ENCODE results near the gene CLRN3. TPM values are rescaled to one million over a fixed set of nuclear protein-coding genes. Genes with fewer than 3 reads are reported as not detected.

CLRN3 gene
- total and polyA plus RNA-seq, 8 donors: 0.18 to 0.84 (median 0.50) TPM; not detected in 2

DNA sequence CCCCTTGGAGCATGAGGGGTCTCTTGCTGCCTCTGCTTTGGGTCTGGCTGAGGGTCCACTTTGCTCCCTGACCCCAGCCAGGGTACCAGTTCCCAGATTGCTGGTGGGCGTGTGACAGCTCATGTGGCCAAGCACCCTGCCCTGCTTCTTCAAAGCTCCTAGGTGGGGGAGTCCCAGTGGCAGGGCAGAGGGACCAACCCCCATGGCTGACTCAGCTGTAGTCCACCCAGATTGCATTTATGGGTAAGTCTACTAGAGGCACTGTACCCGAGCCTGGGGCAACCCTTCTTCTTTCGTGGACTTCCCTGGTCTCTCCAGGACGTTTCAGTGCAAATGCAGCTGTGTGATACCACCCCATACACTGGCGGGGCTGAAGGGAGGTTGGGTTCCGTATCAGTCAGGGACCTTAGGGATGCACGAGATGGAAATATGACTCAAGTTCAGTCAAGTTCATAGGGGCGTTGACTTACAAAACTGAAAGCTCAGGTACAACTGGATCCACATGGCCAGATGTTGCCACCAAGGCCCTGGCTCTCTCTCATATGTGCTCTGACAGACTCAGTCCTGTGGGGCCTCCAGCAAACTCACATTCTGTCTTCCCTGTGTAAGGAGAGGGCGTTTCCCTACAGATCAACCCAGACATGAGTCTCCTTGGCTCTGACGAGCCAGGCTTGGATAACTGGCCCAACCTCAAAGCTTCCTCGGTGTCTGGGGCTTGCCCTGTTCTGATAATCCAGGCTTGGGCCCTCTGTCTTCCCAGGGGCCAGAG is 27.7 kb upstream of the CLRN3 start:
- Histone ChIP-seq H3K27ac (peak overlapping the region in 1 of 4 donors; percentile 44), H3K4me3 (no peak overlapping the region), H3K9me3 (no peaks in the 10 kb centered on the region), H3K27me3 (no peaks in the 10 kb centered on the region), H3K4me1 (no peaks in the 10 kb centered on the region), H3K36me3 (no peaks in the 10 kb centered on the region)
- WGBS, 2 donors: 70 to 75% methylated on average over 11 of the region's 11 CpGs
- FAIRE-seq (no peak), DNase-seq (no peak), ATAC-seq (no peak)
- intact Hi-C loops (cut with DNase I): no loop called here
- TF ChIP-seq, protein P1, sequence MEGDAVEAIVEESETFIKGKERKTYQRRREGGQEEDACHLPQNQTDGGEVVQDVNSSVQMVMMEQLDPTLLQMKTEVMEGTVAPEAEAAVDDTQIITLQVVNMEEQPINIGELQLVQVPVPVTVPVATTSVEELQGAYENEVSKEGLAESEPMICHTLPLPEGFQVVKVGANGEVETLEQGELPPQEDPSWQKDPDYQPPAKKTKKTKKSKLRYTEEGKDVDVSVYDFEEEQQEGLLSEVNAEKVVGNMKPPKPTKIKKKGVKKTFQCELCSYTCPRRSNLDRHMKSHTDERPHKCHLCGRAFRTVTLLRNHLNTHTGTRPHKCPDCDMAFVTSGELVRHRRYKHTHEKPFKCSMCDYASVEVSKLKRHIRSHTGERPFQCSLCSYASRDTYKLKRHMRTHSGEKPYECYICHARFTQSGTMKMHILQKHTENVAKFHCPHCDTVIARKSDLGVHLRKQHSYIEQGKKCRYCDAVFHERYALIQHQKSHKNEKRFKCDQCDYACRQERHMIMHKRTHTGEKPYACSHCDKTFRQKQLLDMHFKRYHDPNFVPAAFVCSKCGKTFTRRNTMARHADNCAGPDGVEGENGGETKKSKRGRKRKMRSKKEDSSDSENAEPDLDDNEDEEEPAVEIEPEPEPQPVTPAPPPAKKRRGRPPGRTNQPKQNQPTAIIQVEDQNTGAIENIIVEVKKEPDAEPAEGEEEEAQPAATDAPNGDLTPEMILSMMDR (IDR thresholded peaks at IDR 0.05): no peak

DNA sequence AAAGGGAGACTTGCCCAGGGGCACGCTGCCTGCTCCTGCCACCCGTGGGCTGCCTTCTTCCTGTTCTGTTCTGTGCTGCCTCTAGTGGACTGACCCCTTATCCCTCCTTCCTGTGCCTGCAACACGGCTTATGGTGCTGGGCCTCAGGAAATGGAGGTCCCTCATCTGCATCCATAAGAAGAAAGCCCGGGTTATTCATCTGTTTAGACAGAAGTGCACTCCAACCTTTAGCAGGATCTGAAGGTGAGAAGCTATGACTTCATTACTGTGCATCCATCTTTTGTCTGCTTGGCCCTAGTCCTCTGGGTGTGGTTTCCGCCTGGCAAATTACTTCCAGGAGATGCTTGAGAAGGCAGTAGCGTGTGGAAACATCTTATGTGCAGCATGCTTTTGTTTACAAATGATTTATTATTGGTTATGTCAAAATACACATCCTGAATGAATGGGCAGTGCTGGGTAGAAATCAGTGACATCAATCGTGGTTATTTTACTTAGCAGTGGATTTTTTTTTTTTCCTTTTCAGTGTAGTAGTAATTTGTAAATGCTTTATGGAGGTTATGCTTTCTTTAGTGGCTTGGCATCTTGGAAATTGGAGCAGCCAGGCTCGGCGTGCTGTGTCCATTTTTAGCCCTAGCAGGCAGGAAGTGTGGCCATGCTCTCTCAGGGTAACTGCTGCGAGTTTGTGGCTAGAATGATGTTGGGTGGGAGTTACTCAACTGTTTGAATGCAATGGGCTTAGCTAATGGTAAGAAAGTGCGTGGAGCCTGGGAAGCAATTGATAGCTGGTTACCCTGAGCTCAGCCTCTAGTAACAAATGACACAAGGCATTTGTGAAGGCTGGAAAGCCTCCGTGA is 26.9 kb upstream of the CLRN3 start:
- FAIRE-seq (no peak), DNase-seq (no peak), ATAC-seq (peak in 3 of 4 donors; percentile 26 to 39 (median 32))
- peak overlapping the region in 1 of 4 donors; percentile 44 for H3K27ac ChIP-seq
- intact Hi-C loops (cut with DNase I): no loop called here
- no peaks in the 10 kb centered on the region for H3K36me3 ChIP-seq
- TF ChIP-seq, protein P1 (IDR thresholded peaks at IDR 0.05): no peak
- no peaks in the 10 kb centered on the region for H3K9me3 ChIP-seq
- H3K27me3 ChIP-seq: no peaks in the 10 kb centered on the region
- no peaks in the 10 kb centered on the region for H3K4me1 ChIP-seq
- 51 to 54% methylated on average over 12 of the region's 12 CpGs for WGBS, 2 donors
- no peak overlapping the region for H3K4me3 ChIP-seq

DNA sequence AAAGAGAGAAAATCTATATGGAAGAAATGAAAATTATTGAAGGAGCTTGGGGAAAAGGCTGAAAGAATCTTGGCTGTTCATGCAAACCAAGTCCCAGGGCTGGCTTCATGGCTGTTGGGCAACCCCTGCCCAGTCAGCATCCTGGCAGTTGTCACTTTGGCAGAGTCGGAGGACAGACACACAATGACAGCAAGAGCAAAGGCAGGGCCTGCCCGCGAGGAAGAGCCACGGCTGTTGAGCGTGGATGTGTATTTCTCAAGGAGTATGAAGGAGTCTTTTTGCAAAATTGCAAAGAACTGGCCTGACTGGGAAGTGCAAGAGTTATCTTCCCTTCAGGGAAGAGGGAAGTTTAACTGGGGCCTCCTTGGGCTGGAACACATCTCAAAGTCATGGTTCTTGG is 25.8 kb upstream of the CLRN3 start:
- ATAC-seq: peak in 1 of 4 donors; percentile 40
- H3K36me3 ChIP-seq: no peaks in the 10 kb centered on the region
- H3K27ac ChIP-seq: no peak overlapping the region
- WGBS, 2 donors: 81 to 84% methylated on average over 5 of the region's 5 CpGs
- no peaks in the 10 kb centered on the region for H3K4me1 ChIP-seq
- intact Hi-C loops (cut with DNase I): no loop called here
- no peaks in the 10 kb centered on the region for H3K9me3 ChIP-seq
- TF ChIP-seq, protein P1 (IDR thresholded peaks at IDR 0.05): no peak
- FAIRE-seq: no peak
- no peak overlapping the region for H3K4me3 ChIP-seq
- no peaks in the 10 kb centered on the region for H3K27me3 ChIP-seq
- no peak for DNase-seq

DNA sequence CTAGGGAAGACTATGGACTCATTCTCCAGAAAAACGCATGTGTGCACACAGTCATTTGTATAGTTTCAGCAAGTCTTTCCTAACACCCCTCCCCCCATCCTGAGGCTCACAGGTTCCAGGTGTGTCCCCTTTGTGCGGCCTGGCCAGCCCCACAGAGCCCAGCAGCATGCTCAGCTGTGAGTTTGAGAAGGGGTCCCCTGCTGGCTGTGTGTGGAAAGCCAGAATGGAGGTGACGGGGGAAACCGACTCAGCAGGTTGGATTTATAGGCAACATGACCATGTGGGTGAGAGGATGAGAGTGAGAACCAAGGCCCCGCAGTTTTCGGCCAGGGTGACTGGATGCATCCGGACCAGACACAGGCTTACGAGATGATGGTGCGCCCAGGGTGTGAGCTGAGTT is 24.1 kb upstream of the CLRN3 start:
- H3K4me3 ChIP-seq: no peak overlapping the region
- no peaks in the 10 kb centered on the region for H3K27me3 ChIP-seq
- no peak overlapping the region for H3K27ac ChIP-seq
- no peaks in the 10 kb centered on the region for H3K36me3 ChIP-seq
- no peaks in the 10 kb centered on the region for H3K9me3 ChIP-seq
- TF ChIP-seq, protein P1 (IDR thresholded peaks at IDR 0.05): no peak
- no peaks in the 10 kb centered on the region for H3K4me1 ChIP-seq
- DNase-seq (no peak), ATAC-seq (no peak), FAIRE-seq (no peak)
- intact Hi-C loops (cut with DNase I): no loop called here
- WGBS, 2 donors: 82 to 86% methylated on average over 9 of the region's 9 CpGs

Data from pancreas (tissue), 10 donors.